ENCODE measurements around the gene OR2D2. TPM values are rescaled to one million over a fixed set of nuclear protein-coding genes. Genes with fewer than 3 reads are reported as not detected.
"Not testable (repeated sequence)": the region's sequence is repeated elsewhere in the genome, so short reads cannot be mapped to it uniquely, and the experiment has no call there.

Gene OR2D2
- total and polyA plus RNA-seq, 7 experiments from 2014 or later: 0.27 TPM; not detected in 6

DNA sequence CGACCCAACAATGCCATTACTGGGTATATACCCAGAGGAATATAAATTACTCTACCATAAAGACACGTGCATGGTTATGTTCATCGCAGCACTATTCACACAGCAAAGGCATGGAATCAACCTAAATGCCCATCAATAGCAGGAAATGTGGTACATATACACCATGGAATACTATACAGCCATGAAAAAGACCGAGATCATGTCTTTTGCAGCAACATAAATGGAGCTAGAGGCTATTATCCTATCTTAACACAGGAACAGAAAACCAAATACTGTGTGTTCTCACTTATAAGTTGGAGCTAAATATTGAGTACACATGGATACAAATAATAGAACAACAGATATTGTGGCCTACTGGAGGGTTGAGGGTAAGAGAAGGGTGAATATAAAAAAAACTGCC, 3.5 kb downstream of the OR2D2 start:
- no peaks in the 10 kb centered on the region for H3K36me3 Mint-ChIP-seq
- peaks cover 0 to 3% (median 0%) of the 10 kb centered on the region in 3 experiments for H3K9me3 ChIP-seq (ENCODE audit: control insufficient read depth in 2 of 3, low read length in 3 of 3)

DNA sequence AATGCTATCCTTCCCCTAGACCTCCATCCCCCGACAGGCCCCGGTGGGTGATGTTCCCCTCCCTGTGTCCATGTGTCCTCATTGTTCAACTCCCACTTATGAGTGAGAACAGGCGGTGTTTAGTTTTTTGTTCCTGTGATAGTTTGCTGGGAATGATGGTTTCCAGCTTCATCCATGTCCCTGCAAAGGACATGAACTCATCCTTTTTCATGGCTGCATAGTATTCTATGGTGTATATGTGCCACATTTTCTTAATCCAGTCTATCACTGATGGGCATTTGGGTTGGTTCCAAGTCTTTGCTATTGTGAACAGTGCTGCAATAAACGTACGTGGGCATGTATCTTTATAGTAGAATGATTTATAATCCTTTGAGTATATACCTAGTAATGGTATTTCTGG, 4.6 kb downstream of the OR2D2 start:
- H3K4me1 Mint-ChIP-seq; H3K27me3 ChIP-seq (ENCODE audit: control insufficient read depth in 2 of 2, insufficient read depth in 2 of 2, low read length in 2 of 2); H3K27ac Mint-ChIP-seq; H3K4me1 ChIP-seq (ENCODE audit: control insufficient read depth in 2 of 2, insufficient read depth in 2 of 2, low read length in 2 of 2); H3K27ac ChIP-seq (ENCODE audit: low read depth, low read length); POLR2A ChIA-PET; DNase-seq; H3K4me3 Mint-ChIP-seq; ATAC-seq; H3K9me3 ChIP-seq (ENCODE audit: control insufficient read depth in 2 of 3, low read length in 3 of 3); intact Hi-C loops (cut with micrococcal nuclease); CTCF ChIA-PET; H3K36me3 Mint-ChIP-seq; H3K4me3 ChIP-seq (ENCODE audit: low read length); H3K36me3 ChIP-seq (ENCODE audit: control insufficient read depth in 2 of 3, insufficient read depth in 3 of 3, low read length in 3 of 3): not testable (repeated sequence)
- Mint-ChIP-seq H3K9me3 (peaks cover 0 to 12% (median 1%) of the 10 kb centered on the region in 11 donors), H3K27me3 (peaks cover 24 to 31% (median 30%) of the 10 kb centered on the region in 5 donors)

More for the DNA sequence above, 3.5 kb downstream of the OR2D2 start:
- Histone ChIP-seq H3K27me3 (ENCODE audit: control insufficient read depth in 2 of 2, insufficient read depth in 2 of 2, low read length in 2 of 2) (no peaks in the 10 kb centered on the region), H3K4me1 (ENCODE audit: control insufficient read depth in 2 of 2, insufficient read depth in 2 of 2, low read length in 2 of 2) (no peaks in the 10 kb centered on the region), H3K36me3 (ENCODE audit: control insufficient read depth in 2 of 3, insufficient read depth in 3 of 3, low read length in 3 of 3) (no peaks in the 10 kb centered on the region), H3K27ac (ENCODE audit: low read depth, low read length) (no peak overlapping the region), H3K4me3 (ENCODE audit: low read length) (no peak overlapping the region)
- CTCF ChIA-PET: no interaction called here
- DNase-seq: no peak
- POLR2A ChIA-PET: no interaction called here
- no peak overlapping the region for H3K27ac Mint-ChIP-seq
- peaks cover 17 to 29% (median 27%) of the 10 kb centered on the region in 5 donors for H3K27me3 Mint-ChIP-seq
- ATAC-seq: no peak
- peaks cover 0 to 12% (median 1%) of the 10 kb centered on the region in 11 donors for H3K9me3 Mint-ChIP-seq
- no peak overlapping the region for H3K4me3 Mint-ChIP-seq
- intact Hi-C loops (cut with micrococcal nuclease): no loop called here
- no peaks in the 10 kb centered on the region for H3K4me1 Mint-ChIP-seq

- ATAC-seq: no peak
- CTCF ChIA-PET: no interaction called here
Observed at GRCh38 chr11:6882751-6883150, 9.5 kb downstream of the OR2D2 start.

GRCh38 chr11:6876914-6877313, 15.4 kb downstream of the OR2D2 start:
- no peaks in the 10 kb centered on the region for H3K36me3 ChIP-seq (ENCODE audit: control insufficient read depth in 2 of 3, insufficient read depth in 3 of 3, low read length in 3 of 3)
- H3K4me1 ChIP-seq (ENCODE audit: control insufficient read depth in 2 of 2, insufficient read depth in 2 of 2, low read length in 2 of 2): no peaks in the 10 kb centered on the region
- H3K9me3 ChIP-seq (ENCODE audit: control insufficient read depth in 2 of 3, low read length in 3 of 3): no peaks in the 10 kb centered on the region
- H3K4me3 ChIP-seq (ENCODE audit: low read length): no peak overlapping the region
- intact Hi-C loops (cut with micrococcal nuclease): no loop called here
- Mint-ChIP-seq H3K27ac (no peak overlapping the region), H3K36me3 (no peaks in the 10 kb centered on the region), H3K27me3 (peaks cover 4 to 45% (median 28%) of the 10 kb centered on the region in 5 donors), H3K9me3 (peaks cover 0 to 4% (median 0%) of the 10 kb centered on the region in 11 donors), H3K4me3 (no peak overlapping the region), H3K4me1 (no peaks in the 10 kb centered on the region)
- ChIA-PET POLR2A (no interaction called here), CTCF (no interaction called here)
- H3K27ac ChIP-seq (ENCODE audit: low read depth, low read length): no peak overlapping the region
- ATAC-seq (no peak), DNase-seq (no peak)
- H3K27me3 ChIP-seq (ENCODE audit: control insufficient read depth in 2 of 2, insufficient read depth in 2 of 2, low read length in 2 of 2): peaks cover 0 to 3% of the 10 kb centered on the region in 2 donors

More at GRCh38 chr11:6882751-6883150, 9.5 kb downstream of the OR2D2 start:
- Mint-ChIP-seq H3K4me1 (no peaks in the 10 kb centered on the region), H3K27me3 (peaks cover 10 to 37% (median 29%) of the 10 kb centered on the region in 5 donors), H3K9me3 (peaks cover 0 to 7% (median 0%) of the 10 kb centered on the region in 11 donors), H3K4me3 (no peak overlapping the region), H3K27ac (no peak overlapping the region), H3K36me3 (no peaks in the 10 kb centered on the region)
- no peak for DNase-seq
- Histone ChIP-seq H3K27ac (ENCODE audit: low read depth, low read length) (no peak overlapping the region), H3K4me1 (ENCODE audit: control insufficient read depth in 2 of 2, insufficient read depth in 2 of 2, low read length in 2 of 2) (no peaks in the 10 kb centered on the region), H3K36me3 (ENCODE audit: control insufficient read depth in 2 of 3, insufficient read depth in 3 of 3, low read length in 3 of 3) (no peaks in the 10 kb centered on the region), H3K27me3 (ENCODE audit: control insufficient read depth in 2 of 2, insufficient read depth in 2 of 2, low read length in 2 of 2) (no peaks in the 10 kb centered on the region), H3K9me3 (ENCODE audit: control insufficient read depth in 2 of 3, low read length in 3 of 3) (no peaks in the 10 kb centered on the region), H3K4me3 (ENCODE audit: low read length) (no peak overlapping the region)
- intact Hi-C loops (cut with micrococcal nuclease): no loop called here
- POLR2A ChIA-PET: no interaction called here

- Histone ChIP-seq H3K9me3 (ENCODE audit: control insufficient read depth in 2 of 3, low read length in 3 of 3) (no peaks in the 10 kb centered on the region), H3K4me3 (ENCODE audit: low read length) (no peak within 1 kb of the TSS), H3K4me1 (ENCODE audit: control insufficient read depth in 2 of 2, insufficient read depth in 2 of 2, low read length in 2 of 2) (no peaks in the 10 kb centered on the region), H3K36me3 (ENCODE audit: control insufficient read depth in 2 of 3, insufficient read depth in 3 of 3, low read length in 3 of 3) (no peaks in the 10 kb centered on the region), H3K27ac (ENCODE audit: low read depth, low read length) (no peak within 1 kb of the TSS), H3K27me3 (ENCODE audit: control insufficient read depth in 2 of 2, insufficient read depth in 2 of 2, low read length in 2 of 2) (peaks cover 0 to 3% of the 10 kb centered on the region in 2 donors)
- CTCF ChIA-PET: no interaction called here
- Mint-ChIP-seq H3K27me3 (peaks cover 1 to 42% (median 25%) of the 10 kb centered on the region in 5 donors), H3K9me3 (peaks cover 0 to 4% (median 0%) of the 10 kb centered on the region in 11 donors), H3K4me1 (no peaks in the 10 kb centered on the region), H3K27ac (no peak within 1 kb of the TSS), H3K4me3 (no peak within 1 kb of the TSS), H3K36me3 (no peaks in the 10 kb centered on the region)
- POLR2A ChIA-PET: no interaction called here
- DNase-seq (no peak), ATAC-seq (no peak)
- intact Hi-C loops (cut with micrococcal nuclease): no loop called here
Observed at GRCh38 chr11:6876325-6876724, 16.0 kb downstream of the OR2D2 start, which contains the start of gene OR10A4. Gene OR10A4, plus strand, starts transcription at chr11:6876625. Its CDS starts 23 bp downstream, at chr11:6876648.

GRCh38 chr11:6875761-6876160, 16.5 kb downstream of the OR2D2 start:
- Histone ChIP-seq H3K27ac (ENCODE audit: low read depth, low read length) (no peak overlapping the region), H3K4me1 (ENCODE audit: control insufficient read depth in 2 of 2, insufficient read depth in 2 of 2, low read length in 2 of 2) (no peaks in the 10 kb centered on the region), H3K9me3 (ENCODE audit: control insufficient read depth in 2 of 3, low read length in 3 of 3) (no peaks in the 10 kb centered on the region), H3K4me3 (ENCODE audit: low read length) (no peak overlapping the region), H3K36me3 (ENCODE audit: control insufficient read depth in 2 of 3, insufficient read depth in 3 of 3, low read length in 3 of 3) (no peaks in the 10 kb centered on the region), H3K27me3 (ENCODE audit: control insufficient read depth in 2 of 2, insufficient read depth in 2 of 2, low read length in 2 of 2) (peaks cover 0 to 3% of the 10 kb centered on the region in 2 donors)
- ChIA-PET POLR2A (no interaction called here), CTCF (no interaction called here)
- H3K9me3 Mint-ChIP-seq: peaks cover 0 to 4% (median 0%) of the 10 kb centered on the region in 11 donors
- no peak overlapping the region for H3K27ac Mint-ChIP-seq
- no peaks in the 10 kb centered on the region for H3K36me3 Mint-ChIP-seq
- H3K4me3 Mint-ChIP-seq: no peak overlapping the region
- intact Hi-C loops (cut with micrococcal nuclease): no loop called here
- ATAC-seq (no peak), DNase-seq (no peak)
- H3K27me3 Mint-ChIP-seq: peaks cover 5 to 40% (median 24%) of the 10 kb centered on the region in 5 donors
- H3K4me1 Mint-ChIP-seq: no peaks in the 10 kb centered on the region

- POLR2A ChIA-PET: no interaction called here
Observed at GRCh38 chr11:6871278-6871677, 21.0 kb downstream of the OR2D2 start.

More at GRCh38 chr11:6871278-6871677, 21.0 kb downstream of the OR2D2 start:
- Mint-ChIP-seq H3K4me1 (no peaks in the 10 kb centered on the region), H3K9me3 (no peaks in the 10 kb centered on the region), H3K36me3 (no peaks in the 10 kb centered on the region), H3K27me3 (peaks cover 6 to 29% (median 12%) of the 10 kb centered on the region in 5 donors), H3K4me3 (no peak overlapping the region), H3K27ac (no peak overlapping the region)
- no peak for DNase-seq
- no peaks in the 10 kb centered on the region for H3K4me1 ChIP-seq (ENCODE audit: control insufficient read depth in 2 of 2, insufficient read depth in 2 of 2, low read length in 2 of 2)
- intact Hi-C loops (cut with micrococcal nuclease): no loop called here
- peaks cover 0 to 7% of the 10 kb centered on the region in 2 donors for H3K27me3 ChIP-seq (ENCODE audit: control insufficient read depth in 2 of 2, insufficient read depth in 2 of 2, low read length in 2 of 2)
- CTCF ChIA-PET: no interaction called here
- H3K36me3 ChIP-seq (ENCODE audit: control insufficient read depth in 2 of 3, insufficient read depth in 3 of 3, low read length in 3 of 3): no peaks in the 10 kb centered on the region
- no peaks in the 10 kb centered on the region for H3K9me3 ChIP-seq (ENCODE audit: control insufficient read depth in 2 of 3, low read length in 3 of 3)
- H3K27ac ChIP-seq (ENCODE audit: low read depth, low read length): no peak overlapping the region
- no peak overlapping the region for H3K4me3 ChIP-seq (ENCODE audit: low read length)
- no peak for ATAC-seq
